K562 (cell line): ENCODE results near the gene CEBPA. TPM values are rescaled to one million over a fixed set of nuclear protein-coding genes. Genes with fewer than 3 reads are reported as not detected.

Experiments used
- ATAC-seq: fragments of 200-7000 bp; cut with Tn5 transposase; 3 replicates; pipeline ENCODE4 v1.9.1; 2020; ENCODE audit warnings: moderate library complexity
- BruUV-seq: library from RNA; stranded (reverse); fragments of 400-500 nt; replicated peaks from 2 replicates; lab custom pipeline; 2021; lab: Mats Ljungman, UMichigan
- CTCF ChIA-PET: fragments of 300-600 bp; formaldehyde crosslinking; extraction: SDS; loops from one replicate; lab custom pipeline; 2021; ENCODE audit warnings: low intra/inter-chr PET ratio; lab: Yijun Ruan, JAX
- POLR2A ChIA-PET: fragments of 300-600, 350-650 bp; sonication (Branson Sonifier 250); formaldehyde crosslinking; extraction: SDS; loops from one replicate; lab custom pipeline; 2021; ENCODE audit warnings: antibody characterized with exemption, inconsistent platforms; lab: Yijun Ruan, JAX
- DNase-seq, 4 experiments: peaks; one replicate each; pipeline versions ENCODE4 v3.0.0 to v3.0.0-alpha.2; 2011 to 2018; ENCODE audit warnings: low spot score in 3 of 4, mixed read lengths in 3 of 4; ENCODE audit errors: extremely low read depth in 1 of 4
- FAIRE-seq: peaks from 2 replicates; lab custom pipeline; 2011; peaks lifted over from hg19 to GRCh38; lab: Jason Lieb, UNC
- H2AFZ ChIP-seq: 2 replicates; pipeline ENCODE4 v1.6.0; 2011; ENCODE audit warnings: low read depth, low read length, control low read depth, inconsistent platforms
- H3K27ac ChIP-seq: fragments of 200-600 bp; 3 replicates; pipeline ENCODE4 v1.8.0; 2011; ENCODE audit warnings: low read depth, mild to moderate bottlenecking, control low read depth, inconsistent platforms, low read length, moderate library complexity, mixed read lengths; ENCODE audit errors: extremely low read depth
- H3K27me3 ChIP-seq, 2 experiments: fragments of 300-600 bp in 1 of 2; 2 replicates in 1 of 2; 3 replicates in 1 of 2; pipeline versions ENCODE4 v1.6.0 to v1.8.0; 2011; ENCODE audit warnings: inconsistent platforms in 2 of 2, low read length in 2 of 2, mild to moderate bottlenecking in 1 of 2, mixed read lengths in 1 of 2, moderate library complexity in 1 of 2; ENCODE audit not compliant: control insufficient read depth in 2 of 2, insufficient read depth in 2 of 2
- H3K36me3 ChIP-seq: fragments of 300-600 bp; 3 replicates; pipeline ENCODE4 v1.8.0; 2011; ENCODE audit warnings: mild to moderate bottlenecking, low read length, inconsistent platforms; ENCODE audit not compliant: control insufficient read depth, insufficient read depth
- H3K4me1 ChIP-seq, 2 experiments: fragments of 200-600 bp in 1 of 2; replicated peaks in 1 of 2; 2 replicates in 1 of 2; 3 replicates in 1 of 2; pipeline versions ENCODE4 v1.5.1 to v1.8.0; 2011; ENCODE audit warnings: inconsistent platforms in 2 of 2, low read length in 2 of 2, mild to moderate bottlenecking in 1 of 2, mixed read lengths in 1 of 2, moderate library complexity in 1 of 2; ENCODE audit not compliant: control insufficient read depth in 2 of 2, insufficient read depth in 2 of 2
- H3K4me2 ChIP-seq: 2 replicates; pipeline ENCODE4 v1.6.1; 2011; ENCODE audit warnings: low read length, control low read depth, inconsistent platforms, mixed read lengths; ENCODE audit not compliant: insufficient read depth
- H3K4me3 ChIP-seq: fragments of 200-600 bp; sonication (generic), shearing (Covaris generic); 2 replicates; pipeline ENCODE4 v1.5.1; 2016; ENCODE audit warnings: control low read depth, inconsistent platforms
- H3K79me2 ChIP-seq: fragments of 200-600 bp; 3 replicates; pipeline ENCODE4 v1.8.0; 2011; ENCODE audit warnings: low read length, inconsistent platforms; ENCODE audit not compliant: control insufficient read depth, insufficient read depth
- H3K9ac ChIP-seq, 2 experiments: 2 replicates each; pipeline versions ENCODE4 v1.6.0 to v1.6.1; 2011; ENCODE audit warnings: low read depth in 2 of 2, low read length in 2 of 2, control low read depth in 1 of 2, inconsistent platforms in 1 of 2, mild to moderate bottlenecking in 1 of 2, mixed read lengths in 1 of 2; ENCODE audit not compliant: insufficient read depth in 1 of 2
- H3K9me1 ChIP-seq: one replicate; pipeline ENCODE4 v1.6.0; 2011; ENCODE audit warnings: inconsistent platforms, mild to moderate bottlenecking, low read length, moderate library complexity; ENCODE audit not compliant: control insufficient read depth, insufficient read depth
- H3K9me3 ChIP-seq: replicated peaks from 2 replicates; pipeline ENCODE4 v1.5.1; 2011; ENCODE audit warnings: low read depth, low read length, inconsistent platforms; ENCODE audit not compliant: control insufficient read depth, insufficient read depth
- H4K20me1 ChIP-seq: replicated peaks from 2 replicates; pipeline ENCODE4 v1.6.1; 2011; ENCODE audit warnings: low read length, inconsistent platforms, mixed read lengths; ENCODE audit not compliant: control insufficient read depth, insufficient read depth
- CHD2 ChIP-seq: IDR thresholded peaks from 2 replicates; pipeline ENCODE4 v1.6.1; 2011; ENCODE audit warnings: low read depth, low read length
- WGBS: fragments of 100-300 bp; shearing (Covaris generic); methylation state at CpG from one replicate; pipeline ENCODE4 v1.1.6; 2016; ENCODE audit warnings: low coverage, mixed read lengths; ENCODE audit not compliant: insufficient coverage; ENCODE audit errors: missing lambda C conversion rate; 5-methylcytosine and 5-hydroxymethylcytosine counted together
- in situ Hi-C: fragments of 300-500 bp; cut with MboI; formaldehyde crosslinking; loops from 4 replicates; pipeline ENCODE4 v1.15.0; 2018; ENCODE audit warnings: inconsistent platforms, mixed read lengths
- intact Hi-C: fragments of 100-400 bp; cut with micrococcal nuclease; formaldehyde crosslinking; loops from 2 replicates; pipeline ENCODE4 v1.14.2; 2022
- polyA plus RNA-seq, 8 experiments: library from polyadenylated mRNA; depleted of rRNA in 4 of 8; stranded (reverse) in 5 of 8; unstranded in 3 of 8; fragments of >200 nt; fragmentation: Nextera tagmentation in 2 of 8; fragmentation: Illumina TruSeq in 1 of 8; extraction: Ambion mirVana in 2 of 8; extraction: Trizol in 1 of 8; gene quantifications; 2 replicates each; pipeline versions ENCODE4 v1.2.1 to v1.2.3, GENCODE V29; 2011 to 2014; ENCODE audit warnings: inconsistent platforms in 1 of 8, missing spikeins in 1 of 8
- total RNA-seq, 7 experiments: library from RNA; depleted of rRNA in 6 of 7; stranded (reverse); fragments of >200 nt in 6 of 7; fragmentation: Illumina TruSeq in 2 of 7; extraction: Trizol in 2 of 7; gene quantifications; 2 replicates each; pipeline versions ENCODE4 v1.2.1 to v1.2.3, GENCODE V29; 2011 to 2021; ENCODE audit warnings: low replicate concordance in 1 of 7
- TF ChIP-seq, protein P1 (sequence below): fragments of 200-600 bp; sonication (generic); IDR thresholded peaks from one replicate; pipeline ENCODE4 v1.6.1; 2012; ENCODE audit warnings: mild to moderate bottlenecking, low read depth, low read length, inconsistent platforms

Gene CEBPA
- total and polyA plus RNA-seq, 9 of the 15 experiments (the other 6 are each of a cell fraction or from before 2014, with no cell fraction given) = 0.03 to 0.59 (median 0.15) TPM; not detected in 2

DNA sequence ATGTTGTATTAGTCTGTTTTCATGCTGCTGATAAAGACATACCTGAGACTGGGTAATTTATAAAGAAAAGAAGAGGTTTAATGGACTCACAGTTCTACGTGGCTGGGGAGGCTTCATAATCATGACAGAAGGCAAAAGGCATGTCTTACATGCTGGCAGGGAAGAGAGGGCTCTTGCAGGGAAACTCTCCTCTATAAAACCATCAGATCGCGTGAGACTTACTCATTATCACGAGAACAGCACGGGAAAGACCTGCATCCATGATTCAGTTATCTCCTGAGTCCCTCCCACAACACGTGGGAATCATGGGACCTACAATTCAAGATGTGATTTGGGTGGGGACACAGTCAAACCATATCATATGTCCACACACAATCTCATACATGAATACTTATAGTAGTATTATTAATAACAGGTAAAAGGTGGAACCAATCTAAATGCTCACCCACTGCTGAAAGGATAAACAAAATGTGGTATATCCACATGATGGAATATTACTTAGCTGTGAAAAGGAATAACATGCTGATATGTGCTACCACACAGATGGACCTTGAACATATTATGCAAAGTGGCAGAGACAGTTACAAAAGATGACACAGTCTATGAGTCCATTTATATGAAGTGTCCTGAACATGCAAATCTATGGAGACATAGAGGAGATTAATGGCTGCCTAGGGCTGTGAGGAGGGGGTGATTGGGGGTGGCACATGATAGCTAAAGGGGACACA lies 20.9 kb upstream of the CEBPA start:
- in situ Hi-C loops (no loop called here), intact Hi-C loops (no loop called here)
- DNase-seq (no peak), FAIRE-seq (no peak), ATAC-seq (no peak)
- Histone ChIP-seq H3K4me1 (no peaks in the 10 kb centered on the region), H3K9me1 (no peaks in the 10 kb centered on the region), H4K20me1 (no peaks in the 10 kb centered on the region), H3K9ac (no peak overlapping the region), H3K79me2 (no peaks in the 10 kb centered on the region), H2AFZ (no peak overlapping the region), H3K9me3 (no peaks in the 10 kb centered on the region), H3K4me2 (no peak overlapping the region), H3K27ac (no peak overlapping the region), H3K36me3 (no peaks in the 10 kb centered on the region), H3K27me3 (peaks cover 0 to 4% of the 10 kb centered on the region in 2 experiments; a peak in 1 of 5 replicates), H3K4me3 (no peak overlapping the region)
- no TSS peak for BruUV-seq
- ChIA-PET CTCF (no interaction called here), POLR2A (no interaction called here)
- 0% methylated on average over 6 of the region's 6 CpGs for WGBS
- peak; percentile 71; the same call in 1 of the 2 replicates for TF ChIP-seq CHD2
- TF ChIP-seq, protein P1, sequence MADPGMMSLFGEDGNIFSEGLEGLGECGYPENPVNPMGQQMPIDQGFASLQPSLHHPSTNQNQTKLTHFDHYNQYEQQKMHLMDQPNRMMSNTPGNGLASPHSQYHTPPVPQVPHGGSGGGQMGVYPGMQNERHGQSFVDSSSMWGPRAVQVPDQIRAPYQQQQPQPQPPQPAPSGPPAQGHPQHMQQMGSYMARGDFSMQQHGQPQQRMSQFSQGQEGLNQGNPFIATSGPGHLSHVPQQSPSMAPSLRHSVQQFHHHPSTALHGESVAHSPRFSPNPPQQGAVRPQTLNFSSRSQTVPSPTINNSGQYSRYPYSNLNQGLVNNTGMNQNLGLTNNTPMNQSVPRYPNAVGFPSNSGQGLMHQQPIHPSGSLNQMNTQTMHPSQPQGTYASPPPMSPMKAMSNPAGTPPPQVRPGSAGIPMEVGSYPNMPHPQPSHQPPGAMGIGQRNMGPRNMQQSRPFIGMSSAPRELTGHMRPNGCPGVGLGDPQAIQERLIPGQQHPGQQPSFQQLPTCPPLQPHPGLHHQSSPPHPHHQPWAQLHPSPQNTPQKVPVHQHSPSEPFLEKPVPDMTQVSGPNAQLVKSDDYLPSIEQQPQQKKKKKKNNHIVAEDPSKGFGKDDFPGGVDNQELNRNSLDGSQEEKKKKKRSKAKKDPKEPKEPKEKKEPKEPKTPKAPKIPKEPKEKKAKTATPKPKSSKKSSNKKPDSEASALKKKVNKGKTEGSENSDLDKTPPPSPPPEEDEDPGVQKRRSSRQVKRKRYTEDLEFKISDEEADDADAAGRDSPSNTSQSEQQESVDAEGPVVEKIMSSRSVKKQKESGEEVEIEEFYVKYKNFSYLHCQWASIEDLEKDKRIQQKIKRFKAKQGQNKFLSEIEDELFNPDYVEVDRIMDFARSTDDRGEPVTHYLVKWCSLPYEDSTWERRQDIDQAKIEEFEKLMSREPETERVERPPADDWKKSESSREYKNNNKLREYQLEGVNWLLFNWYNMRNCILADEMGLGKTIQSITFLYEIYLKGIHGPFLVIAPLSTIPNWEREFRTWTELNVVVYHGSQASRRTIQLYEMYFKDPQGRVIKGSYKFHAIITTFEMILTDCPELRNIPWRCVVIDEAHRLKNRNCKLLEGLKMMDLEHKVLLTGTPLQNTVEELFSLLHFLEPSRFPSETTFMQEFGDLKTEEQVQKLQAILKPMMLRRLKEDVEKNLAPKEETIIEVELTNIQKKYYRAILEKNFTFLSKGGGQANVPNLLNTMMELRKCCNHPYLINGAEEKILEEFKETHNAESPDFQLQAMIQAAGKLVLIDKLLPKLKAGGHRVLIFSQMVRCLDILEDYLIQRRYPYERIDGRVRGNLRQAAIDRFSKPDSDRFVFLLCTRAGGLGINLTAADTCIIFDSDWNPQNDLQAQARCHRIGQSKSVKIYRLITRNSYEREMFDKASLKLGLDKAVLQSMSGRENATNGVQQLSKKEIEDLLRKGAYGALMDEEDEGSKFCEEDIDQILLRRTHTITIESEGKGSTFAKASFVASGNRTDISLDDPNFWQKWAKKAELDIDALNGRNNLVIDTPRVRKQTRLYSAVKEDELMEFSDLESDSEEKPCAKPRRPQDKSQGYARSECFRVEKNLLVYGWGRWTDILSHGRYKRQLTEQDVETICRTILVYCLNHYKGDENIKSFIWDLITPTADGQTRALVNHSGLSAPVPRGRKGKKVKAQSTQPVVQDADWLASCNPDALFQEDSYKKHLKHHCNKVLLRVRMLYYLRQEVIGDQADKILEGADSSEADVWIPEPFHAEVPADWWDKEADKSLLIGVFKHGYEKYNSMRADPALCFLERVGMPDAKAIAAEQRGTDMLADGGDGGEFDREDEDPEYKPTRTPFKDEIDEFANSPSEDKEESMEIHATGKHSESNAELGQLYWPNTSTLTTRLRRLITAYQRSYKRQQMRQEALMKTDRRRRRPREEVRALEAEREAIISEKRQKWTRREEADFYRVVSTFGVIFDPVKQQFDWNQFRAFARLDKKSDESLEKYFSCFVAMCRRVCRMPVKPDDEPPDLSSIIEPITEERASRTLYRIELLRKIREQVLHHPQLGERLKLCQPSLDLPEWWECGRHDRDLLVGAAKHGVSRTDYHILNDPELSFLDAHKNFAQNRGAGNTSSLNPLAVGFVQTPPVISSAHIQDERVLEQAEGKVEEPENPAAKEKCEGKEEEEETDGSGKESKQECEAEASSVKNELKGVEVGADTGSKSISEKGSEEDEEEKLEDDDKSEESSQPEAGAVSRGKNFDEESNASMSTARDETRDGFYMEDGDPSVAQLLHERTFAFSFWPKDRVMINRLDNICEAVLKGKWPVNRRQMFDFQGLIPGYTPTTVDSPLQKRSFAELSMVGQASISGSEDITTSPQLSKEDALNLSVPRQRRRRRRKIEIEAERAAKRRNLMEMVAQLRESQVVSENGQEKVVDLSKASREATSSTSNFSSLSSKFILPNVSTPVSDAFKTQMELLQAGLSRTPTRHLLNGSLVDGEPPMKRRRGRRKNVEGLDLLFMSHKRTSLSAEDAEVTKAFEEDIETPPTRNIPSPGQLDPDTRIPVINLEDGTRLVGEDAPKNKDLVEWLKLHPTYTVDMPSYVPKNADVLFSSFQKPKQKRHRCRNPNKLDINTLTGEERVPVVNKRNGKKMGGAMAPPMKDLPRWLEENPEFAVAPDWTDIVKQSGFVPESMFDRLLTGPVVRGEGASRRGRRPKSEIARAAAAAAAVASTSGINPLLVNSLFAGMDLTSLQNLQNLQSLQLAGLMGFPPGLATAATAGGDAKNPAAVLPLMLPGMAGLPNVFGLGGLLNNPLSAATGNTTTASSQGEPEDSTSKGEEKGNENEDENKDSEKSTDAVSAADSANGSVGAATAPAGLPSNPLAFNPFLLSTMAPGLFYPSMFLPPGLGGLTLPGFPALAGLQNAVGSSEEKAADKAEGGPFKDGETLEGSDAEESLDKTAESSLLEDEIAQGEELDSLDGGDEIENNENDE = no peak
